MCF 10A (cell line): ENCODE results near the gene ACTRT1. TPM values are rescaled to one million over a fixed set of nuclear protein-coding genes. Genes with fewer than 3 reads are reported as not detected.

Source experiments
- BruUV-seq: library from RNA; stranded (reverse); fragments of 400-500 nt; replicated peaks from 2 replicates; lab custom pipeline; 2021; lab: Mats Ljungman, UMichigan
- CTCF ChIA-PET: fragments of 300-600 bp; sonication (Branson Sonifier 250); formaldehyde crosslinking; extraction: SDS; loops from one replicate; lab custom pipeline; 2021; ENCODE audit warnings: antibody characterized with exemption, inconsistent platforms; lab: Yijun Ruan, JAX
- POLR2A ChIA-PET: fragments of 300-600, 350-650 bp; sonication (Branson Sonifier 250); formaldehyde crosslinking; extraction: SDS; loops from one replicate; lab custom pipeline; 2020; ENCODE audit warnings: antibody characterized with exemption, inconsistent platforms; lab: Yijun Ruan, JAX
- DNase-seq: peaks from one replicate; pipeline ENCODE4 v3.0.0-alpha.2; 2018; ENCODE audit not compliant: unreplicated experiment
- H3K27ac Mint-ChIP-seq: one replicate; pipeline ENCODE4 v1.8.0; 2022; ENCODE audit warnings: mild to moderate bottlenecking, low read depth, mixed read lengths; ENCODE audit not compliant: unreplicated experiment
- H3K27me3 Mint-ChIP-seq: one replicate; pipeline ENCODE4 v1.8.0; 2022; ENCODE audit warnings: mixed read lengths; ENCODE audit not compliant: insufficient read depth, unreplicated experiment
- H3K36me3 Mint-ChIP-seq: one replicate; pipeline ENCODE4 v1.8.0; 2022; ENCODE audit warnings: mild to moderate bottlenecking, moderate library complexity, mixed read lengths; ENCODE audit not compliant: insufficient read depth, unreplicated experiment
- H3K4me1 Mint-ChIP-seq: one replicate; pipeline ENCODE4 v1.8.0; 2022; ENCODE audit warnings: mixed read lengths; ENCODE audit not compliant: insufficient read depth, unreplicated experiment
- H3K4me3 Mint-ChIP-seq: one replicate; pipeline ENCODE4 v1.8.0; 2022; ENCODE audit warnings: mild to moderate bottlenecking, moderate library complexity, mixed read lengths; ENCODE audit not compliant: unreplicated experiment
- H3K9me3 Mint-ChIP-seq: one replicate; pipeline ENCODE4 v1.8.0; 2022; ENCODE audit warnings: mixed read lengths; ENCODE audit not compliant: unreplicated experiment
- CTCF ChIP-seq: fragments of 200-600 bp; IDR thresholded peaks from one replicate; pipeline ENCODE4 v1.8.0; 2022; ENCODE audit warnings: antibody characterized with exemption, mild to moderate bottlenecking; ENCODE audit not compliant: unreplicated experiment
- intact Hi-C: fragments of 100-400 bp; cut with micrococcal nuclease; formaldehyde crosslinking; loops from 2 replicates; pipeline ENCODE4 v1.14.1; 2022
- total RNA-seq: library from RNA; stranded (reverse); gene quantifications from 2 replicates; pipeline ENCODE4 v1.2.3, GENCODE V29; 2022

The ACTRT1 gene
- total RNA-seq, 1 experiment from 2014 or later, result not detected

- no peak for TF ChIP-seq CTCF
- Mint-ChIP-seq H3K4me1 (no peaks in the 10 kb centered on the region), H3K27ac (no peak overlapping the region), H3K4me3 (no peak overlapping the region), H3K36me3 (no peaks in the 10 kb centered on the region), H3K9me3 (peaks cover 37% of the 10 kb centered on the region), H3K27me3 (no peaks in the 10 kb centered on the region)
- no TSS peak for BruUV-seq
- ChIA-PET CTCF (no interaction called here), POLR2A (no interaction called here)
- DNase-seq, result no peak
- intact Hi-C loops, result no loop called here
Measured at GRCh38 chrX:128012015-128012414, 40.2 kb downstream of the ACTRT1 start.

- TF ChIP-seq CTCF, result no peak
- no peak for DNase-seq
- no peaks in the 10 kb centered on the region for H3K36me3 Mint-ChIP-seq
- intact Hi-C loops, result no loop called here
- no peak overlapping the region for H3K4me3 Mint-ChIP-seq
- BruUV-seq, result no TSS peak
- H3K9me3 Mint-ChIP-seq, result peaks cover 13% of the 10 kb centered on the region
- ChIA-PET CTCF (no interaction called here), POLR2A (interaction anchor here (0.7 kb wide), 1 partner anchor 1075 kb away, joined by 3 read pairs; no protein-coding TSS in a partner anchor)
- no peaks in the 10 kb centered on the region for H3K4me1 Mint-ChIP-seq
- no peaks in the 10 kb centered on the region for H3K27me3 Mint-ChIP-seq
- H3K27ac Mint-ChIP-seq, result no peak overlapping the region
Measured at GRCh38 chrX:128007882-128008281, 44.3 kb downstream of the ACTRT1 start.
